Medulla oblongata (tissue), 1 donor: ENCODE results near the gene NAA20.
A peak's percentile ranks its signal among the peaks of the same experiment; 100 is the strongest.

Experiments
- DNase-seq: peaks from one replicate; pipeline ENCODE4 v3.0.0-alpha.2; 2015; ENCODE audit errors: extremely low spot score

NAA20 gene

DNA sequence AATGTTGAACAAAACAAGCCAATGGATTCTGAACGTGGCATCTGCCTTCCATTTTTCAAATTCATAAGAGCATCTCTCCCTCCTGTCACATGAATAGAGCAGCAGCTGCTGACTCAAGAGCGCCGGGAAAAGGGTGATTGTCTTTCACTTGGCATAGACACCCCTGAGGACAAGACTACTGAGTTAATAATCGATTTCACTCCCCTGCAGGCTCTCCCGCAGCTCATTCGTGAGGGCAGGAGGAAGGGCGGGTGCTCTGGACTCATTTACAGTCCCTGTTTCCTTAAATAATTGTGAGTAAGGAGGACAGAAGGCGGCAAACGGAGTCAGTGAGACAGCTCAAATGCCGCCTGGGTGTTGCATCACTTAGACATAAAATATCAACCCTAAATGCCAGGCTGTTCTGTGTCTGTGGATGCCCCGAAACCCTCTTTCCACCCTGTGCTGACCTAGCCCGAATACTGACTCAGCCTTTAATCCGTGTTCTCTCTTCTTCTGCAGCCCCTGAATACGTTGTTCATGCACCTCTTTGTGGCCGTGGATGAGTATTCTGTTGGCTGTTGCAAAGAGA is 56.7 kb downstream of the NAA20 start:
- peak; percentile 21 for DNase-seq

DNA sequence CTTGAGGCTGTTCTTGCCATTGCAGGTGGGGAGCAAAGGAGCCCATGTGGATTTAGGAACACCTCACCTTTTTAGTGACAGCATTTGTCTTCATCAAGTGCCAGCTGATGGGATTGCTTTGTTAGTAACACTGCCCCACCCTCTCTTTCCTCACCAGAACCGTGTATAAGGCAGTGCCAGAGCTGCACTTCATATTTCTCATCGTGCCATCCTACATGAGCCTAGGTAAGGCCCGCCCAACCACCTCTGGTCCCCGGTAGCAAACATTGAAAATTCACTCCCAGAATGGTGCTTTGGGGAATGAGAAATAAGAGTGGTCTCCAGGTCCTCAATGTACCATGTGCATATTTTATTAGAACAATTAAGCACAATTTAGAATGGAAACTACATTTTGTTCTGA is 57.9 kb downstream of the NAA20 start:
- no peak for DNase-seq

DNA sequence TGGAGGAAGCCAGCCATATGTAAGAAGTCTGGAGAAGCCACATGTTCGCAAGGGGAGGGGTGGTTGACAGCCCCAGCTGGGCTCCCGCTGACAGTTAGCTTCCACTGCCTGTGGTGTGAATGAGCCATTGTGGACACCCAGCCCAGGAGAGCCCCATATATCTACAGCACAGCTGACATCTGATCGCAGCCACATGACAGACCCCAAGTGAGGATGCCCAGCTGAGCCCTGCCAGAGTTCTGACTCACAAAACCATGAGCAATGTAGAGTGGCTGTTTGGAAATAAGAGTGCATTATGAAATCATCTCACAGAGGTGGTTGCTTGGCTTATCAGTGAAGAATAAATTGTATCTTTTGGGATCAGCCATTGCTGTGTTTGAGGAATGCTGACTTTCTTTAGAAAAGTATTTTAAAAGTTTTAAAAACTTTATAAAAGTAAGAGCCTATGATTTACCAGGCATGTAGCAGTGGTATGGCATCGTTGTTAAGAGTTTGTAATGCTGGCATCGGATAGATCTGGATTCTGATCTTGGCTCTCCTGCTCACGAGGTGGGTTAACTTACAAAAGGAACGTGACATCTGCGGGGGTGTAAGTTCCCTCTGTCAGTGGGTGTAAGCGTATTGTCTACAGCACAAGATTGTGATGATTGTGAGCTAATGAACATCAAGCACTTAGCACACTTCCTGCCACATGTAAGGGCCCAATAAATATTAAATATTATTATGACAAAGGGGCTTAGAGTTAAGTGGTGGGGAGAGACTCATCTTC is 59.3 kb downstream of the NAA20 start:
- peak; percentile 88 for DNase-seq

DNA sequence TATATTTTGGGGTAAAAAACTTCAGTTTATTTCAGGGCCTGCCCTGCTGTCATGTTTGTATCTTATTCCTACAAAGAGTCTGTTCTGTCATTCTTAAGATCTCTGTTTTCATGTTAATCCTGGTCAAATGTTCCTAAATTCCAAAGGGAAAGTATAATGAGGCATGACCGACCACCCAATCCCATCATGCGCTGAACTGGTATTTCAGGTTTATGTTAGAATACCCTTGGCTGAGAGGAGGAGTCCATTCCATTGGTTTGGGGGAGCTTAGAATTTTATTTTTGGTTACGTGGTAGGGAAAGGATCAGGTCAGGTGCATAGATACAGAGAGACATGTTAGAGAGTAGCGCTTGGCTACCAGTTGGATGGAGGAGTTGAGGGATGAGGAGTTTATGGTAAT is 60.9 kb downstream of the NAA20 start:
- DNase-seq: no peak

DNA sequence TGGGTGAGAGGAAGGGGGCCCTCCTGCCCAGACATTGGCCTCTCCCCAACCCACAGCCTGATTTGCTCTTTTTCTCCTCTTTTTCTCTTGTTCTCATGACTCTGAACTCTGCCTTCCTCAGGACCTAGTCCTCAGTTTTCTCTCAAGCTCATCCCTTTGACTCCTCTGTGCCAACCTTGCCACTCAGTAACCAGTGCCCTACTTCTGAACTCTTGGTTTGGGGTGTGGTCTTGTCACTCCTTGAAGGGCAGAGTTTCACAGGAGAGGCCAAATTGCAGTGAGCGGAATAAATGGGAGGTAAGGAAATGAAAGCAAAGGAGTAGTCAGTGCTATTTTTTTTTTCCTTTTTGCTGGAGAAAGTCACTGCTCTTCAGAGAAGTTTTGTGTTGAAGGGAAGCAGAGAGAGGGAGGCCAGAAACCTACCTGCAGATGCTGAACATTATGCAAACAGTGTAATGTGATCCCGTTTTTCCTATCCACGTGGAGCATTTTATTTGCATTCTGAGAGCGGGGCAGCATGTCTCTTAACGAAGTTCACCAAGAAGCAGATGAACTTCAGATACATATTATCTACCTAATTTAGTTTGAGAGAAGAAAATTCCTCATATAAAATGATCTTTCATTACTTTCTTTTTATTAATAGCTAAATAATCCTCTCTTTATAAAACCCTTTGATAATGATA is 62.1 kb downstream of the NAA20 start:
- DNase-seq: no peak
